SK-N-MC (cell line): ENCODE data around the gene MRTFA.

Experiments used
- EZH2 ChIP-seq: fragments of 200-600 bp; sonication (generic); IDR thresholded peaks from one replicate; pipeline ENCODE4 v1.6.1; 2017; ENCODE audit warnings: antibody characterized with exemption
- POLR2AphosphoS5 ChIP-seq: IDR thresholded peaks from 2 replicates; pipeline ENCODE4 v1.6.1; 2012; ENCODE audit warnings: mild to moderate bottlenecking, low read depth, low read length, borderline replicate concordance

DNA sequence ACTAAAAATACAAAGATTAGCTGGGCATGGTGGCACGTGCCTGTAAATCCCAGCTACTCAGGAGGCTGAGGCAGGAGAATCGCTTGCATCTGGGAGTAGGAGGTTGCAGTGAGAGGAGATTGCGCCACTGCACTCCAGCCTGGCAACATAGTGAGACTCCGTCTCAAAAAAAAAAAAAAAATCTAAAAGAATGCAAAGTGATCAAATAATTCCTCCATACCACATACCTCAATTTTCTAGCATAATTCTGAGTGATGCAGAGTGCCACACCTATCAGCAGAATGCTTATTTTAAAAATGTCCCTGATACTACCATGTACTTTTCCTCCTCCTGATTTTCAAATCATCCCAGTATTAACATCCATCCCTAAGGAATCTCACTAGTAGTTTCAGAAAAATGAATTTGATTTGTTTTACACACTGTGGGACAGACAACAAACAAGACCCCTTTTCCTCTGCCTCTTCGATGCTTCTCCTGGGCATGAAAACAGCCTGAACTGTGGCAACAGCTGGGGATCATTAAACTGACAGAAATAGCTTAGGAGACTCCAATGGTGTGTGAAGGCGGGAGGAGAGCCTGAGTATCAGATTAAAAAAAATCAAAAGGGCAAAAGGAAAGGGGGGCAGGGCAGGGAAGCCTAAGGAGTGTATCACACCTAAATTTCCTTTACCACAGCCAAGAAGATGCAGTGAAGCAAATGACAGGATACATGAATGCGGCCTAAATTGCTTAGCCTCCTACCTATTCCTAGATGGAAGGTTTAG is 151.4 kb downstream of the MRTFA start:
- TF ChIP-seq POLR2AphosphoS5 (no peak), EZH2 (no peak)
